HepG2 (cell line): Measurements from ENCODE around the gene NME7. TPM values are rescaled to one million over a fixed set of nuclear protein-coding genes. Genes with fewer than 3 reads are reported as not detected.
A peak's percentile ranks its signal among the peaks of the same experiment; 100 is the strongest.

Experiments
- CC2D1A ChIP-seq: sonication (generic); formaldehyde crosslinking; IDR thresholded peaks from 2 replicates; pipeline ENCODE4 v1.8.1; 2023; ENCODE audit warnings: mild to moderate bottlenecking, missing genetic modification reagents
- CREB1 ChIP-seq, 2 experiments: fragments of 450-650 bp in 1 of 2; IDR thresholded peaks; 2 replicates each; pipeline ENCODE4 v1.6.1; 2016 to 2017; ENCODE audit warnings: control low read depth in 1 of 2, mild to moderate bottlenecking in 1 of 2, missing compliant biosample characterization in 1 of 2, missing genetic modification characterization in 1 of 2
- ETV5 ChIP-seq: IDR thresholded peaks from 2 replicates; pipeline ENCODE4 v1.6.1; 2018; ENCODE audit warnings: missing biosample characterization, missing genetic modification reagents, inconsistent platforms, borderline replicate concordance
- HNRNPL ChIP-seq: fragments of 200-400 bp; formaldehyde crosslinking; IDR thresholded peaks from 2 replicates; pipeline ENCODE4 v1.6.1; 2017; ENCODE audit warnings: mild to moderate bottlenecking, low read depth, low read length
- PRDM15 ChIP-seq: sonication (generic); formaldehyde crosslinking; IDR thresholded peaks from 2 replicates; pipeline ENCODE4 v1.4.0; 2020; ENCODE audit warnings: missing genetic modification reagents
- RCOR2 ChIP-seq: IDR thresholded peaks from 2 replicates; pipeline ENCODE4 v1.6.1; 2016; ENCODE audit warnings: missing biosample characterization, missing genetic modification reagents
- TMF1 ChIP-seq: sonication (generic); formaldehyde crosslinking; IDR thresholded peaks from 2 replicates; pipeline ENCODE4 v1.8.1; 2022; ENCODE audit warnings: low read depth, missing genetic modification reagents
- ZBTB3 ChIP-seq: sonication (generic); formaldehyde crosslinking; IDR thresholded peaks from 2 replicates; pipeline ENCODE4 v1.4.0; 2020; ENCODE audit warnings: low read depth, mild to moderate bottlenecking, moderate library complexity, missing genetic modification reagents, borderline replicate concordance
- ZFY ChIP-seq: sonication (generic); formaldehyde crosslinking; IDR thresholded peaks from 2 replicates; pipeline ENCODE4 v1.4.0; 2020; ENCODE audit warnings: missing genetic modification reagents
- ZNF260 ChIP-seq: sonication (generic); formaldehyde crosslinking; IDR thresholded peaks from 2 replicates; pipeline ENCODE4 v1.4.0; 2020; ENCODE audit warnings: missing genetic modification reagents, low read depth, mild to moderate bottlenecking, borderline replicate concordance
- ZNF275 ChIP-seq: sonication (generic); formaldehyde crosslinking; IDR thresholded peaks from 2 replicates; pipeline ENCODE4 v1.8.0; 2022; ENCODE audit warnings: missing genetic modification reagents, mild to moderate bottlenecking, inconsistent platforms, borderline replicate concordance
- ZNF3 ChIP-seq: IDR thresholded peaks from 2 replicates; pipeline ENCODE4 v1.7.0; 2017; ENCODE audit warnings: inconsistent platforms
- ZNF30 ChIP-seq: sonication (generic); formaldehyde crosslinking; IDR thresholded peaks from 2 replicates; pipeline ENCODE4 v1.5.0; 2020; ENCODE audit warnings: mild to moderate bottlenecking, missing genetic modification reagents
- ZNF350 ChIP-seq: sonication (generic); formaldehyde crosslinking; IDR thresholded peaks from 2 replicates; pipeline ENCODE4 v1.4.0; 2020; ENCODE audit warnings: mild to moderate bottlenecking, low read depth, missing genetic modification reagents, borderline replicate concordance
- ZNF564 ChIP-seq: sonication (generic); formaldehyde crosslinking; IDR thresholded peaks from 2 replicates; pipeline ENCODE4 v1.8.1; 2023; ENCODE audit warnings: mild to moderate bottlenecking, missing genetic modification reagents
- ZNF598 ChIP-seq: sonication (generic); formaldehyde crosslinking; IDR thresholded peaks from 2 replicates; pipeline ENCODE4 v1.5.1; 2020; ENCODE audit warnings: mild to moderate bottlenecking, missing genetic modification reagents, borderline replicate concordance
- ZNF724P ChIP-seq: sonication (generic); formaldehyde crosslinking; IDR thresholded peaks from 2 replicates; pipeline ENCODE4 v1.8.0; 2022; ENCODE audit warnings: missing genetic modification reagents, borderline replicate concordance
- ZNF770 ChIP-seq: sonication (generic); formaldehyde crosslinking; IDR thresholded peaks from 2 replicates; pipeline ENCODE4 v1.5.0; 2020; ENCODE audit warnings: mild to moderate bottlenecking, missing genetic modification reagents
- ZNF816 ChIP-seq: sonication (generic); formaldehyde crosslinking; IDR thresholded peaks from 2 replicates; pipeline ENCODE4 v1.8.0; 2022; ENCODE audit warnings: missing genetic modification reagents, mild to moderate bottlenecking, borderline replicate concordance
- ZNF839 ChIP-seq: sonication (generic); formaldehyde crosslinking; IDR thresholded peaks from 2 replicates; pipeline ENCODE4 v1.4.0; 2020; ENCODE audit warnings: missing genetic modification reagents, mild to moderate bottlenecking, borderline replicate concordance
- ZSCAN21 ChIP-seq: sonication (generic); formaldehyde crosslinking; IDR thresholded peaks from 2 replicates; pipeline ENCODE4 v1.8.0; 2022; ENCODE audit warnings: mild to moderate bottlenecking, missing genetic modification reagents, moderate library complexity, borderline replicate concordance
- polyA plus RNA-seq, 8 experiments: library from polyadenylated mRNA; depleted of rRNA in 3 of 8; stranded (reverse) in 7 of 8; unstranded in 1 of 8; fragments of >200 nt; fragmentation: Illumina TruSeq in 4 of 8; extraction: Trizol in 4 of 8; gene quantifications; 2 replicates each; pipeline versions ENCODE4 v1.2.1 to v1.2.3, GENCODE V29; 2011 to 2016; ENCODE audit warnings: low read depth in 4 of 8, missing spikeins in 1 of 8, mixed read lengths in 1 of 8; ENCODE audit not compliant: insufficient read depth in 1 of 8
- total RNA-seq, 5 experiments: library from RNA; depleted of rRNA; stranded (reverse); fragments of >200 nt; fragmentation: Illumina TruSeq; extraction: Trizol; gene quantifications; 2 replicates each; pipeline ENCODE4 v1.2.3, GENCODE V29; 2016; ENCODE audit warnings: low read depth in 1 of 5

NME7 gene
- total and polyA plus RNA-seq, 2 of the 13 experiments (the other 11 are each of a cell fraction or from before 2014, with no cell fraction given): 9.4 to 22.5 TPM

GRCh38 chr1:169105434-169106094, 262.0 kb downstream of the NME7 start (continued):
- TF ChIP-seq ZNF770 (CRISPR knock-in tag) (peak; percentile 95), ZNF3 (no peak), ZNF350 (CRISPR knock-in tag) (peak; percentile 81; the same call in 1 of the 2 replicates), ZNF260 (CRISPR knock-in tag) (no peak), PRDM15 (peak; percentile 18; the same call in 1 of the 2 replicates), ZFY (CRISPR knock-in tag) (peak; percentile 85), ZNF839 (CRISPR knock-in tag) (peak; percentile 74; the same call in 1 of the 2 replicates), ZSCAN21 (peak; percentile 80; the same call in 1 of the 2 replicates), CREB1 (IDR thresholded peaks at IDR 0.05) (no peak), CREB1 (CRISPR knock-in tag; IDR thresholded peaks at IDR 0.05) (no peak), ZNF30 (CRISPR knock-in tag) (no peak), TMF1 (CRISPR knock-in tag) (peak; percentile 67; the same call in 1 of the 2 replicates), CC2D1A (CRISPR knock-in tag) (no peak), RCOR2 (CRISPR knock-in tag) (0 out of 2 replicates have a peak, but pooled peaks have one; percentile 47), HNRNPL (peak; percentile 98), ETV5 (CRISPR knock-in tag) (peak; percentile 98), ZNF275 (CRISPR knock-in tag) (0 out of 2 replicates have a peak, but pooled peaks have one; percentile 16), ZBTB3 (CRISPR knock-in tag) (0 out of 2 replicates have a peak, but pooled peaks have one; percentile 72), ZNF598 (CRISPR knock-in tag) (no peak), ZNF724P (CRISPR knock-in tag) (no peak), ZNF816 (CRISPR knock-in tag) (peak; percentile 83; the same call in 1 of the 2 replicates), ZNF564 (CRISPR knock-in tag) (no peak; the same call in 1 of the 2 replicates)
